Measurements from ENCODE around the gene CNPY3. TPM values are rescaled to one million over a fixed set of nuclear protein-coding genes. Genes with fewer than 3 reads are reported as not detected.

Gene CNPY3
- total RNA-seq, 2 donors from 2014 or later: 50.8 to 74.7 TPM

DNA sequence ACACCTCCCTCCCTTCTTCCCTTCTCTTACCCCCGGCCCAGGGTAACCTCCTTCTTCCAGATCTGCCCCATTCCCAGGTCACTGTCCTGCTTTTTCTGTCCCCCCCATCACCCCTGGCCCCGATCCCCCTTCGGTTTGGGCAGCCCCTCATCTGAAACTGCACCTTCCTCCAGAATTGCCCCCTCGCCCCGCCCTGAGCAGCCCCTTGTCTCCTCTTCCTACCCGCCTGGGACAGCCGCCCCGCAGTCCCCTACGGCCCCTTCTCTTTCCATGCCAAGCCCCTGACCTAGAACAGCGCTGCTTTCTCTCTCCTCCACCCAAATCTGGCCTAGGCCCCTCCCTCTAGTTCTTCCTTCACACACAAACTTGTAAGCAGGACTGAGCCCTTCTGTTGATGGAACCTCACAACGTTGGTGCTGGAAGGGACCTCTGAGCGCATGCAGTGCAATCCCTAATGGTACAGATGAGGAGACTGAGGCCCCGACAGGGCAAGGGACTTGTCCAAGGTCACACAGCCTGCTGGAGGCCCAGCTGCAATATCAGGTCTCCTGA, 55.7 kb downstream of the CNPY3 start:
- H3K27me3 ChIP-seq: no peaks in the 10 kb centered on the region
- no peak for ATAC-seq
- peaks cover 37% of the 10 kb centered on the region for H3K4me1 ChIP-seq
- WGBS, 2 donors: 8 to 11% methylated on average over 13 of the region's 13 CpGs
- H3K4me3 ChIP-seq: peak overlapping the region; percentile 60 to 70
- DNase-seq: peak in 1 of 4 donors; percentile 13
- peak overlapping the region; percentile 43 to 88 (median 77) for H3K27ac ChIP-seq
- H3K36me3 ChIP-seq (replicated peaks in 1 of 2; ENCODE audit: insufficient read depth in 1 of 2, low read depth in 2 of 2): peaks cover 0 to 6% of the 10 kb centered on the region in 2 donors
- intact Hi-C loops (cut with DNase I): no loop called here
- no peak for TF ChIP-seq POLR2A (IDR thresholded peaks at IDR 0.05)
- TF ChIP-seq, protein P1, sequence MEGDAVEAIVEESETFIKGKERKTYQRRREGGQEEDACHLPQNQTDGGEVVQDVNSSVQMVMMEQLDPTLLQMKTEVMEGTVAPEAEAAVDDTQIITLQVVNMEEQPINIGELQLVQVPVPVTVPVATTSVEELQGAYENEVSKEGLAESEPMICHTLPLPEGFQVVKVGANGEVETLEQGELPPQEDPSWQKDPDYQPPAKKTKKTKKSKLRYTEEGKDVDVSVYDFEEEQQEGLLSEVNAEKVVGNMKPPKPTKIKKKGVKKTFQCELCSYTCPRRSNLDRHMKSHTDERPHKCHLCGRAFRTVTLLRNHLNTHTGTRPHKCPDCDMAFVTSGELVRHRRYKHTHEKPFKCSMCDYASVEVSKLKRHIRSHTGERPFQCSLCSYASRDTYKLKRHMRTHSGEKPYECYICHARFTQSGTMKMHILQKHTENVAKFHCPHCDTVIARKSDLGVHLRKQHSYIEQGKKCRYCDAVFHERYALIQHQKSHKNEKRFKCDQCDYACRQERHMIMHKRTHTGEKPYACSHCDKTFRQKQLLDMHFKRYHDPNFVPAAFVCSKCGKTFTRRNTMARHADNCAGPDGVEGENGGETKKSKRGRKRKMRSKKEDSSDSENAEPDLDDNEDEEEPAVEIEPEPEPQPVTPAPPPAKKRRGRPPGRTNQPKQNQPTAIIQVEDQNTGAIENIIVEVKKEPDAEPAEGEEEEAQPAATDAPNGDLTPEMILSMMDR (IDR thresholded peaks at IDR 0.05): no peak
- H3K9me3 ChIP-seq: no peaks in the 10 kb centered on the region

DNA sequence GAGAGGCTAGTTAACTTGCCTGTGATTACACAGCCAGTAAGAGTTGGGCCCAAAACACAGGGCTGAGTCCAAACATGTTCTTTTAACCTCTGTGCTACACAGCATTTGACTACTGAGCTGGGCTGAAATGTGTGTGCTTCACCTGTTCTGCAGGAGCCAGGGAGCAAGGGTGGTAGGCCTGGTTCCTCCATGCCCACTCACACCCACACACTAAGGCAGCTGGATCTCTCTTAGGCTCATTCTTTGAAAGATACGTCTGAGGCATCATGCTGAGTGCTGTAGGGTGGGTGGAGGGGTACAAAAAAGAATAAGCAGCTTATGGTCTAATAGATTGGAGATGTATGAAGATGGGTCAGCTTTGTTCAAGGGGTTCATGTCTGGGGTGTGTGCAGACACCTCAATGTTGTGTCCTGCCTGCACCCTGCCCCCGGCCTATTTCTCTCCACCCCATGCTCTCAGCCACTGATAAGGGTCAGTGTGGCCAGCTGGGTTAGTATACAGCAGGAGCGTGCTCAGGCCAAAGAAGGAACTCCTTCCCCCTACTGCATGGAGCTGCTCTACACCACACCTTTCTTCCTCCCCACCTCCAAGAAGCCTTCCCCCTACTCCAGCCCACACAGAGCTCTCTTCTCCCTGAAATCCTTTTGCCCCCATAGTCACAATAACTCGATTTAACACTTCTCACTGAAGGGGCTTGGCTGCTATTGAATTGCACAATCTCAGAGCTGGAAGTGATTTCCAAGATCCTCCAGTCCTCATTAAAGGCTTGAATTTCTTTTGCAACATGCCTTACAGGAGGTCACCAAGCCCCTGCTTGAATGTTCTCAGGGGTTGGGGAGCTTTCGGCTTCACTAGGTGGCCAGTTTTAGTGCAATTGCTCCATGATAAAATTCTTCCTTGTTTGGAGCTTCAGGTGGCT, 58.5 kb downstream of the CNPY3 start:
- peaks cover 0 to 8% of the 10 kb centered on the region in 2 donors for H3K36me3 ChIP-seq (replicated peaks in 1 of 2; ENCODE audit: insufficient read depth in 1 of 2, low read depth in 2 of 2)
- H3K4me1 ChIP-seq: peaks cover 34% of the 10 kb centered on the region
- DNase-seq (no peak), ATAC-seq (no peak)
- TF ChIP-seq POLR2A (IDR thresholded peaks at IDR 0.05): no peak
- TF ChIP-seq, protein P1 (IDR thresholded peaks at IDR 0.05): no peak
- no peak overlapping the region for H3K4me3 ChIP-seq
- 43 to 81% methylated on average over 5 of the region's 5 CpGs for WGBS, 2 donors
- H3K27me3 ChIP-seq: no peaks in the 10 kb centered on the region
- H3K9me3 ChIP-seq: no peaks in the 10 kb centered on the region
- no peak overlapping the region for H3K27ac ChIP-seq
- intact Hi-C loops (cut with DNase I): no loop called here

DNA sequence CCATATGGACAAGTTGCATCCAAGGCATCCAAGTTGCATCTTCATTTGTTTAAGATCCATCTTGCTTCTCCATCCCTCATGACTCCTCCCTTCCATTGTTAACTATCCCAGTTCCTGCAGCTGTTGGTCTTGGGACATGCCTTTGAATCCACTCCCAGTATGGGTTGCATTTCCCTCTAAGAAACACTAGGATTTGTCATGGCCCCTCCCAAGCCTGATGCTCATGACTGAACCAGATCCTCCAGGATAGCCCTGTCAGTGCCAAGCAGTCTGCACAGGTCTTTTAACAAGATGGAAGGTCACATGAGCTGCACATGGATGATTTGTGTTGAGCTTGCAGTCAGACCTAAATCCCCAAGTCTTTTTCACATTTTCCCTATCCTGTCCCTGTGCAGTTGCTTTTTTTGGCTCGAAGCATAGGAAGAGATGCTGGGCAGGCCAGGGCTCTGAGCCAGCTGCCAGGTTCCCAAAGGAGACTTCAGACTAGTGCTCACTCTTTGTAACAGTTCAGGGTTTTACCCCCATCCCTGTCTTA, 59.3 kb downstream of the CNPY3 start:
- WGBS, 2 donors: 23 to 31% methylated on average over 1 of the region's 1 CpG

More for the DNA sequence above, 59.3 kb downstream of the CNPY3 start:
- Histone ChIP-seq H3K36me3 (replicated peaks in 1 of 2; ENCODE audit: insufficient read depth in 1 of 2, low read depth in 2 of 2) (peaks cover 0 to 8% of the 10 kb centered on the region in 2 donors), H3K4me1 (peaks cover 32% of the 10 kb centered on the region), H3K4me3 (no peak overlapping the region), H3K9me3 (no peaks in the 10 kb centered on the region), H3K27ac (no peak overlapping the region), H3K27me3 (no peaks in the 10 kb centered on the region)
- ATAC-seq (no peak), DNase-seq (no peak)
- TF ChIP-seq POLR2A (IDR thresholded peaks at IDR 0.05): no peak
- TF ChIP-seq, protein P1 (IDR thresholded peaks at IDR 0.05): no peak
- intact Hi-C loops (cut with DNase I): no loop called here

Other genes starting within 250 kb of the CNPY3 start
- 1 to 10 TPM; 1.0 to 4.3 TPM for gene PRPH2, start 206.9 kb upstream of the CNPY3 start, total RNA-seq
- gene TBCC, start 183.4 kb upstream of the CNPY3 start, total RNA-seq: 10 to 100 TPM; 14.5 to 25.4 TPM
- 1 to 10 TPM; 6.9 to 8.6 TPM for gene BICRAL, start 147.4 kb upstream of the CNPY3 start, total RNA-seq
- gene RPL7L1, start 49.9 kb upstream of the CNPY3 start, total RNA-seq: 10 to 100 TPM; 42.2 to 56.3 TPM
- not detected for gene PTCRA, start 13.4 kb upstream of the CNPY3 start, total RNA-seq
- 100 to 1,000 TPM in 1 of 2 donors, 10 to 100 TPM in 1; 67.2 to 630 TPM for gene GNMT, start 31.3 kb downstream of the CNPY3 start, total RNA-seq
- 10 to 100 TPM; 18.1 to 26.2 TPM for gene PEX6, start 49.7 kb downstream of the CNPY3 start, total RNA-seq
- 10 to 100 TPM in 1 of 2 donors, 1 to 10 TPM in 1; 8.2 to 13.5 TPM for gene PPP2R5D, start 55.1 kb downstream of the CNPY3 start, total RNA-seq
- 10 to 100 TPM; 17.5 to 32.9 TPM for gene MEA1, start 84.5 kb downstream of the CNPY3 start, total RNA-seq
- 10 to 100 TPM; 29.7 to 44.6 TPM for gene KLHDC3, start 84.8 kb downstream of the CNPY3 start, total RNA-seq
- gene RRP36, start 92.1 kb downstream of the CNPY3 start, total RNA-seq: 10 to 100 TPM; 28.3 to 29.7 TPM
- gene CUL7, start 124.4 kb downstream of the CNPY3 start, total RNA-seq: 10 to 100 TPM; 16.3 to 24.4 TPM
- gene MRPL2, start 130.0 kb downstream of the CNPY3 start, total RNA-seq: 10 to 100 TPM; 13.5 to 15.2 TPM
- gene KLC4, start 130.2 kb downstream of the CNPY3 start, total RNA-seq: 10 to 100 TPM; 19.8 to 33.5 TPM
- gene PTK7, start 146.8 kb downstream of the CNPY3 start, total RNA-seq: 10 to 100 TPM; 26.4 to 28.0 TPM
- gene SRF, start 241.8 kb downstream of the CNPY3 start, total RNA-seq: 10 to 100 TPM; 12.7 to 30.7 TPM

Data from body of pancreas (tissue), 4 donors.